Stimulated activated CD4-positive, alpha-beta T cell treated with anti-CD3 and anti-CD28 coated beads, TNF-alpha, amount 100 ng/mL, for 4 hours (primary cell): ENCODE data around the gene C2orf92.

Experiments
- DNase-seq, 3 experiments: peaks; one replicate each; pipeline ENCODE4 v3.0.0-alpha.2; 2020; ENCODE audit warnings: low read depth in 3 of 3

The C2orf92 gene

DNA sequence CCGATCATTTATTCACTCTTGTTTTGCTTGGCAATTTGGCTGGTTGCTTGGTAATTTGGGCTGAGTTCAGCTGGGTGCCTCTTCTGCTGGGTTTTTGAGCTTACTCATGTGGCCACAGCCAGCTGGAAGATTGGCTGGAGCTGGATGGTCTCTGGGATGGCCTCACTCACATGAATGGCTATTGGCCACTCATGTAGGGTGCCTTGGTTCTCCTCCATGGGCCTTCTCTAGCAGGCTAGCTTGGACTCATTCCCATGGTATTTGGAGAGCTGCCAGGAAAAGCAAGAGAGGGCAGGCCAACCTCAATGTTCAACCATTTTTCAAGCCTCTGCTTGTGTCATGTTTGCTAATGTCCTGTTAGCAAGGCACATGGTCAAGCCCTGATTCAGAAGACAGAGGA is 60.7 kb downstream of the C2orf92 start:
- no peak for DNase-seq

DNA sequence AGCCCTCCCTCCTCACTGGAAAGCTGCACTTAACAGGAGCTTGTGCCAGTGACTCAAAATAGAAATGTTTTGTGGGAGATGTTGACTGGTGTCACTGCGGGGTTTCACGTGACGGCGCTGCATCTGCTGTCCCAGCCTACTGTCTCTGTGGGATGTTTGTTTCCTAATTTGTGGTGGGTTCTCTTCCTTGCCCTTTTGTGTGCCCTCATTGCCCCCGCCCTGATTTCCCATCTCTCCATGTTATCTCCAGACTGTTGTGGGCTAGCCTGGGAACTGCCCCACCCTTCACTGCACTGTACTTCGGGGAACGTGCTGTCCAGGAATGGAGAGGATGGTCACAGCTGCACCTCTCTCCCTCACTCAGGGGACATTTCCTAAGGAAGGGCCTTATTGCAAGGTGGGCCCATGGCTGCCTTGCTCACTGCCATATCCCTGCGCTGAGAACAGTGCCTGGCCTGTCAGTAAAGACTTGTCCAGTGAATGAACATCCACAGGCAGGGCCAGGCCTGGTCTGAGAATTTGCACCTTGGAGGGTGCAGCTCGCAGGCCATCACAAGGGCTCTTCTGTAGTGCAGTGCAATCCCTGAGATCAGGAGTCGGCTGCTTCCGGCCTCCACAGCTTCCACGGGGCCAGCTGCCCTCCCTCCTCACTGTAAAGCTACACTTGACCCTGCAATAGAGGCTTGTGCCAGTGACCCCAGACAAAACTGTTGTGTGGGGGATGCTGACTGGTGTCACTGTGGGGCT is 61.9 kb downstream of the C2orf92 start:
- DNase-seq: no peak

DNA sequence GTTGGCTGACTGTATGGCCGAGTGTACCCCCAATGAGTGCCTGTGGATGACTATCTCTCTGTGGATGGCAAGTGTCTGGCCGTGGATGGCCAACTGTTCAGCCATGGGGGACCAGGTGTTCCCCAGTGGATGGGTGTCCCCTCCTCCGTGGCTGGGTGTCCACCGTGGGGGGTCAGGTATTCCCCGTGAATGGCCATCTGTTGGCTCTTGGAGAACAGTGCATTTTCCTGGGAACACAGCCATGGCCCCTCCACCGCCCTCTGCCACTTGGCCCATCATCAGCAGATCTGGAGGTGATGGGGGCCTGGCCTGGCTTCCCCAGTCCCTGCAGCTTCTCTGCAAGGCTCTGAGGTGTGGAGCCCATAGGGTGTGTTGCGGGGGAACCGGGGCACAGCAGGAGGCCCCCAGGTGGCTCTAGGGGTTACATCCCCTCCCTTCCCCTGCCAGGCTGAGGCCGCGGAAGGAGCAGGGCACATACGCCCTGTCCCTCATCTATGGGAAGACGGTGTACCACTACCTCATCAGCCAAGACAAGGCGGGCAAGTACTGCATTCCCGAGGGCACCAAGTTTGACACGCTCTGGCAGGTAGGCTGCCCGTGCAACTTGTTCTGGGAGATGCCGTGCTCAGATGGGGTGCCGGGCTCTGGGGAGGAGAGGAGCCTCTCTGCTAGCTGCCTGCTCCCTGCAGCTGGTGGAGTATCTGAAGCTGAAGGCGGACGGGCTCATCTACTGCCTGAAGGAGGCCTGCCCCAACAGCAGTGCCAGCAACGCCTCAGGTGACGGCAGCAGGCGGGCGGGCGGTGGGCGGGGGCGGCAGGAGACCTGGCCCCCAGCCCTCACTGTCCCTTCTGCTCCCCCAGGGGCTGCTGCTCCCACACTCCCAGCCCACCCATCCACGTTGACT is 63.2 kb downstream of the C2orf92 start:
- DNase-seq: no peak

DNA sequence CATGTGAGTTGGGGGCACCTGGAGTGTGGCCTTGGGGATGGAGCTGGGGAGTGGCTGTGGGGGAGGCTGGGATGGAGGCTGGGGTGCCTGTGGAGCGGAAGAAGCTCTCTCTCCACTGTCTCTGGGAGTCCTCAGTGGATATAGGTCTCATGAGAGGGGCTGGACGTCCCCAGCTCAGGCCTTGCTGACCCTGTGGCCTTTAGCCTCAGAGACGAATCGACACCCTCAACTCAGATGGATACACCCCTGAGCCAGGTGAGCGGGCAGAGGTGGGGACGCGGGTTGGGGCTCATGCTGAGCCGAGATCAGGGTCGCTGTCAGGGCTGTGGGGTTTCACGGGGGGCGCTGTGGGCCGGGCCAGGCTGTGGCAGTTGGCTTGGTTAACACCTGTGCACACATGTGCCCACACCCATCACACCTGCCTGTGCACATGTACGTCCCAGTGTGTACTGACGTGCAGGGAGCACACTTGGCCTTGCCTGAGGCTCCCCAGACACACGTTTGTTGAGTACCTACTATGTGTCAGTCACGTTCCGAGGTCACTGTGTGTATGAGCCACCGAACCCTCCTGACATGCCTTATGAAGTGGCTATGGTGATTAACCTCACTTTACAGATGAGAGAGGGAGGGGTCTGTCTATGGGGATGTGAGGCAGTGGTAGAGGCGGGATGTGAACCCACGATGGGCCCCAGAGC is 64.0 kb downstream of the C2orf92 start:
- DNase-seq: no peak

DNA sequence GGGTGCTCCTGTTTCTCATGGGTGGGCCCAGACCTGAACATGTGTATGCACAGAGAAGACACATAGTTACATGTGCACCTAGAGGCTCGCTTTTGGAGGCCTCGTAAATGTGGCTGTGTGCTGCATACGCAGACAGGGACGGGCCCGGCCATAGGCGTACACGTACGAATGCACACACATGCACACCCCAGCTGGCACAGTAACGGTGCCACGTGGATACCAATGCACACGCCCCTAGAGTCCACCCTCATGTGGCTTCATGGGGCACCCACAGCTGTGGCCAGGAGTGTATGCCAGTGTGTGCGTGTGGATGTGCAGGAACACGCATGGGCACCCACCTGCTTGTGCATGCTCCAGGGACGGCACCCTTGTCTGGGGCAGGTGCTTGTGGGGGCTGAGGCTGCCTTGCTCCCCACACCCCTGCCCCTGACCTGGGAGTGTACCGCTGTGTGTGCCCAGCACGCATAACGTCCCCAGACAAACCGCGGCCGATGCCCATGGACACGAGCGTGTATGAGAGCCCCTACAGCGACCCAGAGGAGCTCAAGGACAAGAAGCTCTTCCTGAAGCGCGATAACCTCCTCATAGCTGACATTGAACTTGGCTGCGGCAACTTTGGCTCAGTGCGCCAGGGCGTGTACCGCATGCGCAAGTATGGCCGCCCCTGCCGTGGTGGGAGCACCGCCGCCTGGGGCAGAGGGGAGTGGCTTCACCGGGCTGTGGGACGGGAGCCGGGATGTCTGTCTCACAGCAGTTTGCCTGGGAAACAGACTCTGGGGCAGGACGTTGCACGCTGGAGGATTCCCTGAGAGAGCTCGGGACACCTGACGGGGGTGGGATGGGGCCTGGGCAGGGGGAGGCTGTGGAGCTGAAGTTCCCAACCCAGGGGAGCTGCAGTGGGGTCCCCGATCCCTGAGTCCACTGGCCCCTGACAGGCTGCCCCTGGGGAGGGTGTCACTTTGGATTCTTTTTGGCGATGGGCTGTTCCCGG is 64.8 kb downstream of the C2orf92 start:
- DNase-seq: no peak

DNA sequence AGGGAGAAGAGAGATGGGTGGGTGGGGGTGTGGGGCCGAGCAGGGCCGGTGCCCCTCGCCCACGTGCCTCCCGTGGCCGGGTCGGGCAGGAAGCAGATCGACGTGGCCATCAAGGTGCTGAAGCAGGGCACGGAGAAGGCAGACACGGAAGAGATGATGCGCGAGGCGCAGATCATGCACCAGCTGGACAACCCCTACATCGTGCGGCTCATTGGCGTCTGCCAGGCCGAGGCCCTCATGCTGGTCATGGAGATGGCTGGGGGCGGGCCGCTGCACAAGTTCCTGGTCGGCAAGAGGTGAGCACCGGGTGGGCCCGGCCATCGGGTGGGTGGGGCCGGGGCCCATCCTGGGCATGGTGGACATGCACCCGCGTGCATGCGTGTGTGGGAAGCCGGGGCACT is 65.6 kb downstream of the C2orf92 start:
- DNase-seq: no peak

DNA sequence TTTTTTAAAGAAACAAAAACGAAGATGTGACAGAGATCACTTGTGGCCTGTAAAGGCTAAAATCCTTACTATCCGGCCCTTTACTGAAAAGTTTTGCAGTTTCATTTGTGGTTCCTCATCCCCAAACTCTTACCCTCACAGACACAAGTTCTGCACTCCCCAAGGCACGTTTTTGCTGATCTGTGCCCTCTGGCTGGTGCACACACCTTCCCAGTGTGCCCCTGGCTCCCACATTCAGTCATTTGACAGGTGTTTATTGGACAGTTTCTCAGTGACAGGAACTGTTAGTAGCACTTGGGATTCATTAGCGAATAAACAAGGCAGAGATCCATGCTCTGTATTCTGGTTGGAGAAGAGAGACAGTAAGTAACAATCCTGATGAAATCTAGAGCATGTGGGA is 66.7 kb downstream of the C2orf92 start:
- DNase-seq: no peak

DNA sequence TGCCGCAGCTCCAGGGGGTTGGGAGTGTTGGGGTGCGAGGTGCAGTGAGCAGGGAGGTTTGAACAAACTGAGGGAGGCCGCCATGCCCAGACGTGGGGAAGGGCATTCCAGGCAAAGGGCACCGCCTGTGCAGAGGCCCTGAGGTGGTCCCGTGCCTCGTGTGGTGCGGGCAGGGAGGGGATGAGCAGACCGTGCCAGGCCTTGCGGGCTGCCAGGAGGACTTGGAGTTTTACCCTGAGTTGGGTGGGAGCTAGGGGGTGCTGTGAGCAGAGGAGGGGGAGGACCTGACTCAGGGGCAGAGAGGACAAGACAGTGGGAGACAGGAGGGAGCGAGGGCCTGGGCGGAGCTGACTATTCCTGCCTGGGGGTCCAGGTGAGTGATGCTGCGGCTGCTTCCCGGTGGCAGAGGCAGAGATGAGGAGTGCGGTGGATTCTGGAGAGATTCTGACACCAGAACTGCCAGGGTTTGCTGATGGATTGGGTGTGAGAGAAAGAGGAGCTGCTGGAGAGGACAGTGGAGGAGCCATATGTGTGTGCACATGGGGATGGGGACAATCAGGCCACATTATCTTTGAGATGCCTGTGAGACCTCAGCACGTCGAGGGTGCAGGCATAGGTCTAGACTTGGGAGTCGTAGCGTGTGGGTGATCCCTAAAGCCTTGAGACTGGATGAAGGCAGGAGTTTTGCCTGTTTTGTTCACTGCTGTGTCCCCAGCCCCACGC is 67.3 kb downstream of the C2orf92 start:
- no peak for DNase-seq

DNA sequence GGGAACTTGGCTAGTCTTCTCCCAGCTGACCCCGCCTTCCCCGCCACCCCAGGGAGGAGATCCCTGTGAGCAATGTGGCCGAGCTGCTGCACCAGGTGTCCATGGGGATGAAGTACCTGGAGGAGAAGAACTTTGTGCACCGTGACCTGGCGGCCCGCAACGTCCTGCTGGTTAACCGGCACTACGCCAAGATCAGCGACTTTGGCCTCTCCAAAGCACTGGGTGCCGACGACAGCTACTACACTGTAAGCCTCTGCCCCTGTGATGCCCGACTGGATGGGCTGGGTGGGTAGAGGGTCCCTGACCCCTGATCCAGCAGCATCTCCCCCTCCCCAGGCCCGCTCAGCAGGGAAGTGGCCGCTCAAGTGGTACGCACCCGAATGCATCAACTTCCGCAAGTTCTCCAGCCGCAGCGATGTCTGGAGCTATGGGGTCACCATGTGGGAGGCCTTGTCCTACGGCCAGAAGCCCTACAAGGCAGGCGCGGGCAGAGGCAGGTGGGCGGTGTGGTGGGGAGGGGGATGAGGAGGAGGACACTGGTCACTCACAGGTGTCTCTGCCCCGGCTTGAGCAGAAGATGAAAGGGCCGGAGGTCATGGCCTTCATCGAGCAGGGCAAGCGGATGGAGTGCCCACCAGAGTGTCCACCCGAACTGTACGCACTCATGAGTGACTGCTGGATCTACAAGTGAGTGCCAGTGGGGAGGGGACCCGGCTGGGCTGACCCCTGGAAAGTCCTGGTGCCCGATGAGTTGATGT is 68.1 kb downstream of the C2orf92 start:
- no peak for DNase-seq

DNA sequence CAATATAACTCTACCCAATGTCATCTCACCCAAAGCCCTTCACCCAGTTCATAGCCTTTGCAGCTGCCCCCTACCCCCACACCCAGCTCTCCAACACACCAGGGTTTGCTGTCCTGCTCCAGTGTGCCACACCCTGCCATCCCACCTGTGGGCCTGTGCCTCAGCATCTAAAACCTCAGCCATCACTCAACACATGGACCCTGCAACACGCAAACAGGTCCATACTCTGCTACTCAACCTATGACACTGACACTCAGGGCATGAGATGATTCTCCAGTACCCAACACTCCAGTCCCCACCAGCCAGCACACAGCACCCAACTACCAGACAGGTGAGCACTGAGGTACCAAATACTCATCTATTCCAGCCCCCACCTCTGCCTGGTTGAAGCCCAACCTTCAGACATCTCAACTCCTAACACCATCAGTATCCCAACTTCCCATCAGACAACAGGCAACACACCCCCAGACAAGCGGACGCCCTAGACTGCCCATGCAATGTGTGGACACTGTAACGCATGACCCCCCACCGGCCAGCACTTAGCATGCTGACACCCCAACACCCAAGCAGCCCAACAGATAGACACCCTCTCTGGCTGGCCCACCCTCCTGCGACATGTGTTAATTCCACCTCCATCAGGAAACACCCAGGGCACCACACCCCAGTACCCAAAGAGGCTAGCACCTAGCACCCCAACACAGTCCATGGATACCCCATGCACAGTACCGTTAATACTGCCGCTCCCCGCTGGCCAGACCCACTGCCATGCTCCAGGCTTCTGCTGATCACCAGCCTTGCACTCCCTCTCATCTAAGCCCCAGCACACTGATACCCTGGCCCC is 68.9 kb downstream of the C2orf92 start:
- no peak for DNase-seq

DNA sequence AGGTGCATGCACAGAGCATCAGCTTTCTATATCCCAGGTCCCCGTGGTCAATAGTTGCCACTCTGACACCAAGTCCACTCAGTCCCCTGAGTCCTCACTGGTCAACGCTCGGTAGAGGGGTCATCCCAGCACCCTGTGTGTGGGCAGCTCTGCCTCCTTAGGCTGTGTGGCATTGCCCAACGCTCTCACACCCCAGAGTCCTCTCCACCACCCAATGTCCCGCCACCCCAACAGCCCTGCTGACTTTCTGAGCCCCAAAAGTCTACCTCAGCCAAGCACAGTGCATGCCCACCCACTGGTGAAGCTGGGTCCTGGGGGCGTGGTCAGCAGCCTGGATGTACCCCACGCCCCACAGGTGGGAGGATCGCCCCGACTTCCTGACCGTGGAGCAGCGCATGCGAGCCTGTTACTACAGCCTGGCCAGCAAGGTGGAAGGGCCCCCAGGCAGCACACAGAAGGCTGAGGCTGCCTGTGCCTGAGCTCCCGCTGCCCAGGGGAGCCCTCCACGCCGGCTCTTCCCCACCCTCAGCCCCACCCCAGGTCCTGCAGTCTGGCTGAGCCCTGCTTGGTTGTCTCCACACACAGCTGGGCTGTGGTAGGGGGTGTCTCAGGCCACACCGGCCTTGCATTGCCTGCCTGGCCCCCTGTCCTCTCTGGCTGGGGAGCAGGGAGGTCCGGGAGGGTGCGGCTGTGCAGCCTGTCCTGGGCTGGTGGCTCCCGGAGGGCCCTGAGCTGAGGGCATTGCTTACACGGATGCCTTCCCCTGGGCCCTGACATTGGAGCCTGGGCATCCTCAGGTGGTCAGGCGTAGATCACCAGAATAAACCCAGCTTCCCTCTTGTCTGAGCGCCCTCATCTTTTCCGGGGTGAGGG is 69.7 kb downstream of the C2orf92 start:
- no peak for DNase-seq

DNA sequence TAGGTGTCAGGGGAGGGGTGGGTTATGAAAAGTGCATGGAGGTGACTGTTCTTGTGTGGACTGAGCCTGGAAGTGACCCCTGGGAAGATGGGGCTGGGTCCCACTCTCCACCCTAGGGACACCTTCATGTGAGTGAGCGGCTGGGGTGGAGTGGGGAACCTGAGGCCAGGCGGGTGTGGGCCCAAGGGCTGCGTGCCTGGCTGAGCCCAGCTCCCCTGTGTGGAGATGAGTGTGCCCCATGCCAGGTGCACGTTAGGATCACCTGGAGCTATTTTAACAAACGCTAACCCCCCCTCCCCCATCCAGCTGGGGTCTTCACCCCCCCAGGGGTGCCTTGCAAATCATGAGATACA is 70.4 kb downstream of the C2orf92 start:
- no peak for DNase-seq

DNA sequence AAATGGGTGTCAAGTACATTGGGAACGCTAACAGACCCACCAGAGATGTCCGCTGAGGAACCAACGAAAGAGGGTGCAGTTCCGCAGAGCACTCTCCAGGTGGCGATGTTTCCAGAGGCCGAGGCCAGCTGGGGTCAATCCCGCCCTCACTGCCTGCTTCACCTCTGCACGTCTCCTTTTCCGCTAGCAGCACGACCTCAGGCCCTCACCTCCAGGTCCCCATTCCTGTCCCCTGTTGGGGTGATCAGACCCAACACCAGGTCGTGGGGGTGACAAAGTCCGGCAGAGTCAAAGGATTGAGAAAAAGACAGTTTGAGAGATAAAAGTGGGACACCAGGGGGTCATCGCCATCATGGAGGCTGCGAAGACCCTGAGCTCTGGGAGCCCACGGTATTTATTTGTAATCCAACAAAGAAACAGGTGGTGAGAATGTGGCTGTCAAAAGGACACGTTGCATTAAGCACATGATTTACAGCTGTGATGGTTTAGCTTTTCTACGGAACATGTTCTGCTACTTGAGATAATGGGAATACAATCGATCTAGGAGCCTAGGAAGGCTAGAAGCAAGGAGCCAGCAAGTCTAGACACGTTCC is 71.2 kb downstream of the C2orf92 start:
- no peak for DNase-seq

DNA sequence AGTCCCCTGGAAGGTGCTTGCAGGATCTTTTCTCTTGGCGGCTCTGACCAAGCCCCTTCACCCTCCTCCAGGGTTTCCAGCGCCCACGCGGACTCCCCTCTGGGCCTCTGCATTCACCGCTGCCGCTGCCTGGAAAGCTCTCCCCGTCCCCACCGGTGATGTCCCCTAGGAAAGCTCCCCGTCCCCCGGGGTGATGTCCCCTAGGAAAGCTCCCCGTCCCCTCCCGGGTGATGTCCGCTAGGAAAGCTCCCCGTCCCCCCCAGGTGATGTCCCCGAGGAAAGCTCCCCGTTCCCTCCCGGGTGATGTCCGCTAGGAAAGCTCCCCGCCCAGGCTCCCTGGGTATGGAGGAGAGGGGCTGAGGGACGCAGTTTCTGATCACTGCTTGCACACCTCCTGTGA is 71.7 kb downstream of the C2orf92 start:
- DNase-seq: no peak

DNA sequence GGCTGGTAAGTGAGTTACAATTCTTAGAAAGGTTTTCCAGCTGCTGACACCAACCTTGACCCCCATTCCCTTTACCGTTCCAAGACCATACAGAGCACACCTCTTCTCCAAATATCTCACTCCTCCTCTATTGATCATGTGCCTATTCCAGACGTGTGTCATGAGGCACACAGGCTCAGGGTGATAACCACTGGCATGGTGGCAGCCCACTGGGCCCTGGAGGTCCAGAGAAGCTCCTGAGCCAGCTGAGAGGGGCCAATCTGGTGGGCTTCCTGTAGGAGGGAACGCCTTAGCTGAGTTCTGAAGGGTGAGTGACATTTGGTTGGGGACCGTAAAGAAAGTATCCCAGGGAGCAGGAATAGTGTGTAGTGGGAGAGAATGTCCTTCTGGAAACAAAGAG is 72.2 kb downstream of the C2orf92 start:
- DNase-seq: no peak

DNA sequence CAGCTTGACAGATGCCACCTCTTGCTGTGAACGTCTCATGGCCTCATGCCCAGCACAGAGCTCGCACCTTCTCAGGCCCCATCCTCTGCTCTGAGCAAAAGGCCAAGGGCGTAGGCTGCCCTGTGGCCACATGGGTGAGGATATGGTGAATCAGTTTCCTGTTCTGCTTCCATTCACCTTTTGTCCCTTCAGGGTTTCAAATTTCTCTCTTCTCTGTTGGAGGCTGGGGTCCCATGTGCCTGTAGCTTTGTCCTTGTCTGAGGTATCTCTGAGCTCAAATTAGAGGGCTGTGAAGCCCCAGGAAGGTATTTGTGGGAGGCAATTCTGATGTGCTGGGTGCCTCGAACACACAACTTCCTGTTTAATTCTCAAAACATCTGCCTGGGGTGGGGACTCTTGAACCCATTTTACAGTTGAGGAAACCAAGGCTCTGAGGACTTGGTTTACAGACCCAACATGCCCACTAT is 72.9 kb downstream of the C2orf92 start:
- no peak for DNase-seq

DNA sequence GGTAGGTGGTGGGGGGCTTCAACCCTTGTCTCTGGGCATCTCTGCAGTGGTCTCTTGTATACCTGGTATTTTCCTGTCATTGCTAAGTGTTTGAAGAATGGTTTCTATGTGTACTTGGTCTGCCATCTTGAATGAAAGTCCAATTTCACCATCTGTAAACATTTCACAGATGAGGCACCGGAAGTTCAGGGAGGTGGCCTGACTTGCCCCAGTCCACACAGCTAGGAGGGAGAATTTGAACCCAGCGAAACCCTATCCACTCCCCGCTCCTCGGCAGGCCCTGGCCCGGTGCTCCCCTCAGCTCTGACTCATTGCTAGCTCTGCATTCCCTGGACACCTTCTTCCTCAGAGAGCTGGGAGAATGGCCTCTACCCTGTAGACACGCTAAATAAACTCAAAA is 74.4 kb downstream of the C2orf92 start:
- DNase-seq: no peak
